Gastroesophageal sphincter (tissue), 3 donors: ENCODE data around the gene SETX.

ENCODE experiments used
- CTCF ChIP-seq, 4 experiments: fragments of 200-600 bp in 2 of 4; fragments of 450-650 bp in 2 of 4; sonication (generic) in 1 of 4; IDR thresholded peaks; one replicate each; pipeline ENCODE4 v1.5.1; 2017 to 2019; ENCODE audit warnings: antibody characterized with exemption in 4 of 4, mild to moderate bottlenecking in 2 of 4, moderate library complexity in 2 of 4
- EP300 ChIP-seq: sonication (generic); formaldehyde crosslinking; IDR thresholded peaks from one replicate; pipeline ENCODE4 v1.6.1; 2017; ENCODE audit warnings: antibody characterized with exemption, mild to moderate bottlenecking
- POLR2A ChIP-seq, 2 donors: fragments of 450-650 bp; IDR thresholded peaks; one replicate each; pipeline ENCODE4 v1.6.1; 2017; ENCODE audit warnings: antibody characterized with exemption in 2 of 2, mild to moderate bottlenecking in 2 of 2, moderate library complexity in 1 of 2
- POLR2AphosphoS5 ChIP-seq: sonication (generic); formaldehyde crosslinking; IDR thresholded peaks from one replicate; pipeline ENCODE4 v1.6.1; 2017; ENCODE audit warnings: antibody characterized with exemption

GRCh38 chr9:132260846-132261245 is 93.9 kb downstream of the SETX start:
- TF ChIP-seq EP300 (no peak), CTCF (IDR thresholded peaks at IDR 0.05) (no peak), POLR2A (IDR thresholded peaks at IDR 0.05) (no peak), POLR2AphosphoS5 (no peak)
